Measurements from ENCODE around the gene GGNBP2.

DNA sequence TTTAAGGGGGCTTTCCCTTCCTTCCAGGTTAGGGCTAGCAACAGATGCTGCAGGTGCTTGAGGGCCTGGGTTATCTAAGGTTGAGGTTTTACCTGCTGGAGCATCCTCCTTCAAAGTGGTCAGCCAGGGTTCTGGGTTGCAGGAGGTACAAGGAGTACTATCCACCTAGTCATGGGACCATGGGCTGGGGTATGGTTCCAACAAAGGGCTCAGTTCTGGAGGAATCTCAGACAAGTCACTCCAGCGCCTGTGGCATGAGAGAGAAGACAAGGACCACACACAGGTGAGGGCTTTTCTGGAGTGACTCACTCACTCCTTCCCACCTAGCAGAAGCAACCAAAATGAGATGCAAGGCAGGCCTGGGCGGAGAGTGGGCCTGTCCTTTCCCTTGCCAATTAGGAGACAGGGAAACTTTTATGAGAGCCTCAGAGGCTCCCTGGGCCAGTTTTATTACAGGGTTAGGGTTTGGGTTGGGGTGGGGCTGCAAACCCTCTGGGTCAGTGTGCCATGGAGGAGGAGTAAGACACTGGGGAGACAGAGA is 12.2 kb upstream of the GGNBP2 start:
- TF ChIP-seq POLR2A (IDR thresholded peaks at IDR 0.05; ENCODE audit: low read depth) = no peak
- TF ChIP-seq, protein P1, sequence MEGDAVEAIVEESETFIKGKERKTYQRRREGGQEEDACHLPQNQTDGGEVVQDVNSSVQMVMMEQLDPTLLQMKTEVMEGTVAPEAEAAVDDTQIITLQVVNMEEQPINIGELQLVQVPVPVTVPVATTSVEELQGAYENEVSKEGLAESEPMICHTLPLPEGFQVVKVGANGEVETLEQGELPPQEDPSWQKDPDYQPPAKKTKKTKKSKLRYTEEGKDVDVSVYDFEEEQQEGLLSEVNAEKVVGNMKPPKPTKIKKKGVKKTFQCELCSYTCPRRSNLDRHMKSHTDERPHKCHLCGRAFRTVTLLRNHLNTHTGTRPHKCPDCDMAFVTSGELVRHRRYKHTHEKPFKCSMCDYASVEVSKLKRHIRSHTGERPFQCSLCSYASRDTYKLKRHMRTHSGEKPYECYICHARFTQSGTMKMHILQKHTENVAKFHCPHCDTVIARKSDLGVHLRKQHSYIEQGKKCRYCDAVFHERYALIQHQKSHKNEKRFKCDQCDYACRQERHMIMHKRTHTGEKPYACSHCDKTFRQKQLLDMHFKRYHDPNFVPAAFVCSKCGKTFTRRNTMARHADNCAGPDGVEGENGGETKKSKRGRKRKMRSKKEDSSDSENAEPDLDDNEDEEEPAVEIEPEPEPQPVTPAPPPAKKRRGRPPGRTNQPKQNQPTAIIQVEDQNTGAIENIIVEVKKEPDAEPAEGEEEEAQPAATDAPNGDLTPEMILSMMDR (IDR thresholded peaks at IDR 0.05) = no peak
- TF ChIP-seq POLR2AphosphoS5 (IDR thresholded peaks at IDR 0.05) = no peak

Data from esophagus muscularis mucosa (tissue), 3 donors.